A673 (cell line): ENCODE data around the gene OMP.

ENCODE experiments used
- EZH2 ChIP-seq: fragments of 200-600 bp; sonication (generic); IDR thresholded peaks from 2 replicates; pipeline ENCODE4 v1.6.1; 2017; ENCODE audit warnings: borderline replicate concordance, low read depth, mild to moderate bottlenecking, mixed read lengths, antibody characterized with exemption, low read length; ENCODE audit not compliant: poor library complexity, severe bottlenecking
- TF ChIP-seq, protein P1 (sequence below): fragments of 300-800, 200-600 bp; sonication (generic); conservative IDR thresholded peaks from 2 replicates; pipeline ENCODE4 v1.5.1; 2017; ENCODE audit warnings: low read depth, mild to moderate bottlenecking, antibody characterized with exemption, low read length, moderate library complexity, mixed read lengths

DNA sequence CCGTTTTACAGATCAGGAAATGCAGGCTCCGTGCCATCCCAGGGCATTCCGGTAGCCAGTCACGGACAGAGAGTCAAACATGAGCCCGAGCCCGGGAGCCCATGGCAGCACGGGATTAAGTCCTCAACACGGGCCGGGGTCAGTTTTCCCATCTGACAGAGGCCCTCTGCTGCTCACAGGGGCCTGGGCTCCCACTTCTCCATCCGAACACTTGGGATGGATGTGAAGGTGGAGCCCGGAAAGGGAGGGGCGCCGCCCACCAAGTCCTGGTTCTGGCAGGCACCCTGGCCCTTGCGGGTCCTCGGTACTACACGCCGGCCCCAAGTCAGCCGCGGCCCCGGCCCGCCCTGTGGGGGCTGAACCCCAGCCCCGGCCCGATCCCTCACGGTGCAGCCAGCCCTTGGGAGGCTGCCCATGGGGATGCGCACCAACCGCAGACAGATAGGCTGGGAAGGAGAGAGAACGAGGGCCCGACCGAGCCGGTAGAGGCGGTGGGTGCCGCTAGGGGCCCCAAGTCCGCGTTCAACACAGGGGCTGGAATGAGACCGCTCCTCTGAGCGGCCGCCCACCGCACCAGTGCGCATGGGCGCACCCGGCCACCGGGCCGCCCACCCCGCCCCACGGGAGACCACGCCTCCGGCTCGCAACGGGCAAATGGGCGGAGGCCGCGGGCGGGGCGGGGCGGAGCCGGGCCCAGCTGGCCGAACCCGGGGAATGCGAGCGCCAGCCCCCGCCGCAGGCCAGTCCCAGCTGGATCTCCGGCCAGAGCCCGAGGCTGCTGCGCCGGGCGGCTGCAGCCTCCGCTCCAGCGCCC, 36.2 kb upstream of the OMP start, which contains the start of gene CAPN5:
- TF ChIP-seq, protein P1, sequence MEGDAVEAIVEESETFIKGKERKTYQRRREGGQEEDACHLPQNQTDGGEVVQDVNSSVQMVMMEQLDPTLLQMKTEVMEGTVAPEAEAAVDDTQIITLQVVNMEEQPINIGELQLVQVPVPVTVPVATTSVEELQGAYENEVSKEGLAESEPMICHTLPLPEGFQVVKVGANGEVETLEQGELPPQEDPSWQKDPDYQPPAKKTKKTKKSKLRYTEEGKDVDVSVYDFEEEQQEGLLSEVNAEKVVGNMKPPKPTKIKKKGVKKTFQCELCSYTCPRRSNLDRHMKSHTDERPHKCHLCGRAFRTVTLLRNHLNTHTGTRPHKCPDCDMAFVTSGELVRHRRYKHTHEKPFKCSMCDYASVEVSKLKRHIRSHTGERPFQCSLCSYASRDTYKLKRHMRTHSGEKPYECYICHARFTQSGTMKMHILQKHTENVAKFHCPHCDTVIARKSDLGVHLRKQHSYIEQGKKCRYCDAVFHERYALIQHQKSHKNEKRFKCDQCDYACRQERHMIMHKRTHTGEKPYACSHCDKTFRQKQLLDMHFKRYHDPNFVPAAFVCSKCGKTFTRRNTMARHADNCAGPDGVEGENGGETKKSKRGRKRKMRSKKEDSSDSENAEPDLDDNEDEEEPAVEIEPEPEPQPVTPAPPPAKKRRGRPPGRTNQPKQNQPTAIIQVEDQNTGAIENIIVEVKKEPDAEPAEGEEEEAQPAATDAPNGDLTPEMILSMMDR = peak; percentile 45
- TF ChIP-seq EZH2 = no peak
